GM18526 (cell line): Measurements from ENCODE around the gene NBAS.

Source experiments
- POLR2A ChIP-seq: IDR thresholded peaks from 3 replicates; pipeline ENCODE4 v1.6.1; 2011; ENCODE audit not compliant: insufficient read length; ENCODE audit errors: extremely low read depth

The NBAS gene

DNA sequence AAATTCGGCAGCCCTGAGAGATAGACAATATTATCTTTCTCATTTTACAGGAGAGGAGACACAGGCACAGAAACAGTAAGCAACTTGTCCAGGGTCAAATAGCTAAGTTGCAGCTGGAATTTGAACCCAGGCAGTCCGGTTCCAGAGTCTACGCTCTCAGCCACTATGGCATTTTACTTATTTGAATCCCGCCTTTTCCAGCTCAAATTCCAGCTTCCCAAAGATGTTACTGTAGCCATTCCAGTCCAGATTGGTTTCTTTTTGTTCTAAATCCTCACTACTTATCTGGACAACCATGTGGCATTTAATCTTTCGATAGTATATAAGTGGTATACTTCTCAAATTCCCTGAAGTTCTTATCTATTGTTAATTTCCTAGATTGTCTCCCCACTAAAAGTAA is 125.7 kb downstream of the NBAS start:
- TF ChIP-seq POLR2A = no peak

DNA sequence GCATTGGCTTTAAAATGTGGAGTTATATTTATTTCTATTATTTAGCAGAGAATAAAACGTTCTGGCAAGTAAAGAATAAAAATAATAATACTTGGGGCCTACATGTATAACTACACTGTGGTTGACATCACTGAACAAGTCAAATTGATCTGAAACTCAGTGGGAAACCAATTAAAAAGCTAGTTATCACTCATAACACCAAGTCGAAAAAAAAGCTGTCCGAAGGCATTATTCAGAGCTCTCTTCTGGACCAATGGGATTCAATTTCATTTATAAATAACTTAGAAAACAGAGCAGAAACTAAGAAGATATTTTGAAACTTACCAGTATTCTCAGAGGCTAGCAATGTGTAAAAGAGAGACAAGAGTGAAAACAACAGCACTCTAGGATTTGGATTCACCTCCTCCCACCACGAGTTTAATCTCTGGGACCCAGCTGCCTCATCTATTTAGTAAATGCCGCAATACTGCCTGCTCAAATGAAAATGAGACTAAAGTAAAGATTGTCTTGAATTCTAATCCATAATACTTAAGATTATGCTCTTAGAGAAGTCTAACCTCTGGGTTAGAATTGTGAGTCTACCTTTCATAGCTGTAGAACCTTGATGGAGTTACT is 128.4 kb downstream of the NBAS start:
- TF ChIP-seq POLR2A = no peak

DNA sequence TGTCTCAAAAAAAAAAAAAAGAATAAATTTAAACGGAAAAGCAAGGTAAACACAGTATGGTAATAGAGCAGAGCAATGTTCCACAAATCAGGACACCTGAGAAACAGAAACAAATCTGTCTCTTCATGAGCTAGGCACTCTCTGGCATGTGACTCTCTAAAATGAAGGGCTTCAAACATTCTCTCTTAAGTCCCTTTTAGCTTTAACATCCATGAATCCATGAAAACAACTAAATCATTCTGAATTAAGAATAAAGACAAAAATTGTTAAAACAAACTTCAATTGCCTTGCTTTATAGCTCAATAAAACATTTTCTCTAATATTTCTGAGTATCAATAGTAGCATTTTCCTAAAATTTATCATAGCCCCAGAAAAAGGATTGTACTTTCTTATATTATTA is 132.1 kb downstream of the NBAS start:
- no peak for TF ChIP-seq POLR2A

DNA sequence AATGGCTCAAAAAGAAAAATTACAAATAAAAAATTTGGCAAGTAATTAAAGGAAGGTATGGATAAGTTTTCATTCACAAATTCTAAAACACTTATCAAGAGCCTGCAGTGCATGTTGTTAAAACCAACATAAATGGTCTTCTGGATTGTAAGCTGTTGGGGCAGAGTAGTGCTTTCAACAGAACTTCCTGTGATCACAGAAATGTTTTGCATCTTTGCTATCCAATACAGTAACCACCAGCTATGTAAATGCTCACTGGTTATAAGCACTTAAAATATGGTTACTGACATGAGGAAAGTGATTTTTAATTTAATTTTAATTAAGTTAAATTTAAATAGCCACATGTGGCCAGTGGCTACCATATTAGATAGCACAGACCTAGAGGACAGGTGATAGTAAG is 133.1 kb downstream of the NBAS start:
- TF ChIP-seq POLR2A = no peak

DNA sequence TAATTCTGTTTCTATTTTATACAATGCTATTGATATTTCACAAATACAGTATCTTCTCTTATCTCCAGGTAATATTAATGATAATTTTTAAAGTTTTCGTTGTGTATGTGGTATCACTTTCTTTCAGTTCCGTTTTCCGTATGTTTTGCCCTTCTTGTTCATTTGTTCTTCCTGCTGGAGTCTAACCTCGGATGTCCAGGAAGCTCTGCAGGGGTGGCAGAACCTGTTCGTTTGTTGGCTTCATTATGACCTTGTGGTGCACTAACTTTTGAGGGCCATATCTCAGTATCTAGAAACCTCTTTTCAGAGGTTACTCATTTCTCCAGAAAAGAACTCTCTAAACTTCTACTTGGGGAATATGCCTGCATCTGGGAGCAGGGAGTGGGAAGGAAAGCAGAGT is 134.5 kb downstream of the NBAS start:
- no peak for TF ChIP-seq POLR2A

DNA sequence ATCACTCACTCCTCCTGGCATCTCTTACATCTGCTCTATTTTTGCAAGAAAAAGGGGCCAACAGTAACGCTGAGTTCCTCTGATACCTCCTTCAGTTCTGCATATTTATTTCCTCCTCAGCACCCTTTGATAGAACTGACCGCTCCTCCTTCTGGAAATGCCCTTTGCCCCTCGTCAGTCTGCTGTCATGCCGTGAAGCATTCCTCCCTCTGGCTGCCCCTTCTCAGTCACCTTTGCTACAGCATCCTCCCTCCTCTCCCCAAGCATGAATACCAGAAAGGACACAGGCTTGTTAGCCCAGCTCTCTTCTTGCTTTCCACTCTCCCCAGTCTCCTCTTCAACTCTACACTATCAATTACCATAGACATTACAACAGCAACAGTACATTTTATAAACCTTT is 135.4 kb downstream of the NBAS start:
- TF ChIP-seq POLR2A = no peak

DNA sequence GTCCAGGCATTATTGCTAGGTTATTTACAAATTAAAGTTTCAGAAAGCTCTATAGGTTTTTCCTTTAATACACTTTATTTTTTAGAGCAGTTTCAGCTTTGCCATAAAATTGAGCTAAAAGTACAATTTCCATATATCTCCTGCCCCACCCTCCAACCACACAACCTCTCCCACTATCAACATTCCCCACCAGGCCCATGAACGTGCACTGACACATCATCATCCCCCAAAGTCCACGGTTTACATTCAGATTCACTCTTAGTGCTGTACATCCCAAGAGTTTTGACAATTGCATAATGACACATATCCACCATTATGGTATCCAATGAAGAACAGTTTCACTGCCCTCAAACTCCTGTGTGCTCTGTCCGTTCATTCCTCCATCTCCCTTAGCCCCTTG is 139.4 kb downstream of the NBAS start:
- no peak for TF ChIP-seq POLR2A

DNA sequence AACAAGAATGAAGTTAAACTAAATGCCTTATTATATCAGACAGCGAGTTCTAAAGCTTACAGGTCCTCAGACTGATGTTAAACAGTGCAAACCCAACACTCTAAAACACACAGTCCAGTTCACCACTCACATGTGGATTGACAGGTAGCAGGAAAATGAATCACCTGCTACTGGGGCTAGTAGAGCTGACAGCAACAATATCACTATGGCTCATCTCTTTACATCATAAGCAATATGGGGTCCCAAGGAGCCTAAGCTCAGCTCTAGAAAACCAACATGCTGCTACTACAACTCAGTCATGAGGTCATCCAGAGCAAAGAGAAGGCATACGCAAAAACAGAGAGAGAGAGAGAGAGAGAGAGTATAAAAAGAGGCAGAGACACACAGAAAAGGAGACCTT is 145.4 kb downstream of the NBAS start:
- TF ChIP-seq POLR2A = no peak

DNA sequence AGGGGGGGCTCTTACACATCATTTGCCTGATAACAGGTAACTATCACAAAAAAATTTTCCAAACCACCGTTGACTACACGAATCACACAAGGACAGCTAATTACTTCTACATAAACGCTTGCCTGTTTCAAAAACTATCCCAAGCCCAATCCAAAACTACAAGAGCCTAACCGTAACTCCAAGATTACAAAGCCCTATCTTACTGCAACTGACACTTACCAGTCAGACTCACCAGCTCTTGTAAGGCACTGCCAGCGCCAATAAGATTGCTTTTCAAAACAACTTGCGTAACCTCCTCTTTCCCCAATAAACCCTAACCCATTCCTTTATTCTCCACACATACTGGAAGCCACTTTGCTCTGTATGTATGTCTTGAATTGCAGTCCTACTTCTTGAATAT is 148.4 kb downstream of the NBAS start:
- no peak for TF ChIP-seq POLR2A

DNA sequence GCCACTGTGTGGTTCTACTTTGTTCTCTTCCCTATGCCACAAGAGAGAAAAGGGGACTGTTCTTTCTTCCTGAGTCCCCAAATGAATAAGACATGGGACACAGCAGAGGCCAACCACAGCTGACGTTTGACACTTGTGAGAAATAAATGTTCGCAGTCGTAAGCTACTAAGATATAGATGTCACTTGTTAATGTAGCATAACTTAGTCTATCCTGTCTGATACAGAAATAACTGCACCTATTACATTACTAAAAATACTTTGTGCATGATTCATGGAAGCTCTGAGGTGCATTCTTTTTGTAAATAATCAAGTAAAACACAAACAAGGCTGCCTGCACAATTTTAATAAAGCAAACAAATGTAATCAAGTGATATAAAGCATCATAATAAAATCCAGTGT is 148.8 kb downstream of the NBAS start:
- TF ChIP-seq POLR2A = no peak

DNA sequence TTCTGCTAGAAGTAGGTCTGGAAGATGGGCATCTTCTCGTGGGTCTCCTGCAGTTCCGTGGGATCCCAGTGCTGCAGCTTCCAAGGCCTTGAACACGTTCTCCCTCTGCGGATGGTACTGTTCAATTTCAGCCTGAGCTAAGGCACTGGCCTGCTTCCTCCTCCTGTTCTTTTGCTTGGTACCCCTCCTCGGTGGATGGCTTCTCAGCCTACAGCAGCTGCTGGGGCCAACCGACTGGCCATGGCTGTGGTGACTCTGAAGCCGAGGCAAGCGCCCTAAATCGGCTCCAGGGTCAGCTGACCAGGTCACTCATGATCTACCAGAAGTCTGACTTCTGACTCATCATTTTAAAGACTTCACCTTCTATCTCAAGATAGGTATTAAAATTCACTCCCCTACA is 150.2 kb downstream of the NBAS start:
- TF ChIP-seq POLR2A = no peak

DNA sequence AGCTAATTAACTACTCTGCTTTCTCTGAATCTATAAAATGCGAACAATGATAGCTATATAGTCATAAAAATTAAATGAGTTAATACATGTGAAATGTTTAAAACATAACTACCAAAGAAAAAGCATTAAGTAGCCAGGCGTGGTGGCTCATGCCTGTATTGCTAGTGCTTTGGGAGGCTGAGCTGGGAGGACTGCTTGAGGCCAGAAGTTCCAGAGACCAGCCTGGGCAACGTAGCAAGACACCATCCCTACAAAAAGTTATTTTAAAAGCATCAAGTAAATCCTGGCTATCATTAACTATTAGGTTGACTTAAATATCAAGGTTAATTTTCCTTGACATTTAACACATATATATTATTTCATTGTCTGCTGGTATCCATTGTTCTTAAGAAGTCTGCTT is 152.4 kb downstream of the NBAS start:
- TF ChIP-seq POLR2A = no peak

DNA sequence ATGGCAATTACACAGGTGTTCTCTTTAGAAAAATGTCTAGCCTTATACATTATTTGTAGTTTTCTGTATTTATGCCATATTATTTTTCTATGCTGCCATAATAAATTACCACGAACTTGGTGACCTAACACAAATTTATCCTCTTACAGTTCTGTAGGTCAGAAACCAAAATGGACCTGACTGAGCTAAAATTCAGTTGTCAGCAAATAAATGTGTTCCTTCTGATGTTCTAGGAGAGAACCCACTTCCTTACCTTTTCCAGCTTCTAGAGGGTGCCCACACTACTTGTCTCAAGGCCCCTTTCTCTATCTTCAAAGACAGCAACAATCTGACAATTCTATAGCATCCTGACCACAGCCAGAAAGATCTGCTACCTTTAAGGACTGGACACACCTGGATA is 153.5 kb downstream of the NBAS start:
- no peak for TF ChIP-seq POLR2A

DNA sequence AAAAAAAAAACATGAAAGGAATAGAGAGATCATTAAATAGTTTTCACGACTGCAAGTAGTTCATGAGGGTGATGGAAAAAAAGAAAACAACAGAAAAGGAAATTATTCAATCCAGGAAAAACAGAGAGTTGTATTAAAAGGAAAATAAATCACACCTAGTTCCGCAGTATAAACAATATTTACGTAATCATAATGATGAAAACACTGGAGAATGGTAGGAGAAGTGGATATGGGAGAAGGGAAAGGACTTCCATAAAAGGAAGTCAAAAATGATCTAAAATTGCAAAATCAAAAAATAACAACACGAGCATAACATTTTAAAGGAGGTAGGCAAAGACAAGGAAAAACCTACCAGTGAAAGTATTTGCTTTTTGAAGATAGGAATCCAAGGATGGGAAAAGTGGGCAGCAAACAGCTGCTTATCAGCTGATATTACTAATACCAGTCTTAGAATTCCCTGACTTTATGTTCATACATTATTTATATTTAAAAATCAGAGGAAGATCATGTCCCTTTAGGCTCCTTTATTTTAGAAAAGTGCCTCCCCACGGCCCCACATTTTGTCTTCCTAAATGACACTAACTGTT is 160.8 kb downstream of the NBAS start:
- no peak for TF ChIP-seq POLR2A

DNA sequence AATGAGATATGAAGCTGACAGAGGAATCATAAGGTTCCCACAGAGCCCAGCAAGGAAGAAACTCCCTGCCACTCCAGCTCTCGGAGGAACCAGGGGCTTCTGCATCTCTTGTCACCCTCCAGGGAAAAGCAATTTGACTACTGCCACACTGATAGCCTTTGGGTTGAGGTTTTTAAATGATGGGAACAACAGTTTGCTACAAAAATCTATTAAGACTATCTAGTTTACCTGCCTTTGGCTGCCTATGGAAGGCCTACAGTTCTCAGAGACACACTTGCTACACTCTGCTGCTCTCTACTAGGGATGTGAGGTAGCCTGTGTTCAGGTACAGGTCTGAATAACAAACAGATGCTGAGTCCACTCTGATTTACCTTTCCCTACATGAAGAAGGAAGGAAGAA is 161.9 kb downstream of the NBAS start:
- no peak for TF ChIP-seq POLR2A

DNA sequence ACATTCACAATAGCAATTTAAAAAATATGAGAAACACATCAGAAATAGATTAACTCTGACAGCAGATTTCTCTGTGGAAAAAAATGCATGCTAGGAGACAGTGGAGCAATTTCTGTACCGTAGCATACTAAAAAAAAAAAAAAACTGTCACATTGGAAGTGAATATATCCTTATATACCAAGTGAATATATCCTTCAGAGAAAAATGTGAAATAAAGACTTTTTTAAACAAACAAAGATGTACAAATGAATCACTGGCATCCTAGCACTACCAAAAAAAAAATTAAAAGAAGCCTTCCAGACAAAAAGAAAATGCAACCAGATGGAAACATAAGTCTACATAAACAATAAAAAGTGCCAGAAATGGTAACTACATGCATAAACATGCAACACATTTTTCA is 169.4 kb downstream of the NBAS start:
- TF ChIP-seq POLR2A = no peak

DNA sequence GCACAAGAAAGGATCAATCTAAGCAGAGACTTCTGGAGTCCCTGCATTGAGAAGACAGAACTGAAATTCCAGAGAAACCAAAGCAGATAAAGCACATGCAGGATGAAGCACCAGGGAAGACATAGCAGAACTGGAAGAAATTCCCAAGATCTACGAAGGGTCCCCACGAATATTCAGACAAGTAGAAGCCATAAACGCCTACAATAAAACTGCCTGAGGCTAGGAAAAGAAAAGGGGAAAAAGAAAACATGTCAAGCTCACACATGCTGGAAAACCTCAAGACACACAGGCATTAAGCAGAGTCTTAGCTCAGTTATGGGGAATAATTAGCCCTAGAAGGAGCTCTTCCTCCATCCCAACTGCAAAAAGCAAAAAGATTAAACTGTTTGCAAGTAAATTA is 171.2 kb downstream of the NBAS start:
- no peak for TF ChIP-seq POLR2A
